HG03280 (cell line): ENCODE data around the gene ARRDC5.
"Not testable (repeated sequence)": the region's sequence is repeated elsewhere in the genome, so short reads cannot be mapped to it uniquely, and the experiment has no call there.

Experiments used
- ATAC-seq: cut with Tn5 transposase; IDR thresholded peaks from one replicate; pipeline ENCODE4 v1.9.1; 2021; ENCODE audit warnings: mild to moderate bottlenecking, moderate library complexity; ENCODE audit not compliant: unreplicated experiment

Gene ARRDC5

DNA sequence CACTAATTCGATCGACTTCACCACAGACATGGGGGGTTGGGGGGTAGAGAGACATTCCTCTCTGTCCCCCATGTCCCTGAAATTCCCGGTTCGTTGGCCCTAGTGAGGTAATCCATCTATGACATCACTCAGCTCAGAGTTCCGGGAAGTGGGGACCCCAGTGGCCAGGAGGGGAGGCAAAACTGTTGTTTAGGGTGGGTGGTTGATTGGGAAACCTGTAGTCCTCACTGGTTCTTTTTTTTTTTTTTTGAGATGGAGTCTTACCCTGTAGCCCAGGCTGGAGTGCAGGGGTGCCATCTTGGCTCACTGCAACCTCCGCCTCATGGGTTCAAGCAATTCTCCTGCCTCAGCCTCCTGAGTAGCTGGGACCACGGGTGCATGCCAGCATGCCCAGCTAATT is at the start of gene ARRDC5:
Gene ARRDC5, minus strand, starts transcription at position 101 of the 400 bp plus-strand sequence. Its CDS starts 71 bp downstream, at position 30.
- ATAC-seq = no peak

DNA sequence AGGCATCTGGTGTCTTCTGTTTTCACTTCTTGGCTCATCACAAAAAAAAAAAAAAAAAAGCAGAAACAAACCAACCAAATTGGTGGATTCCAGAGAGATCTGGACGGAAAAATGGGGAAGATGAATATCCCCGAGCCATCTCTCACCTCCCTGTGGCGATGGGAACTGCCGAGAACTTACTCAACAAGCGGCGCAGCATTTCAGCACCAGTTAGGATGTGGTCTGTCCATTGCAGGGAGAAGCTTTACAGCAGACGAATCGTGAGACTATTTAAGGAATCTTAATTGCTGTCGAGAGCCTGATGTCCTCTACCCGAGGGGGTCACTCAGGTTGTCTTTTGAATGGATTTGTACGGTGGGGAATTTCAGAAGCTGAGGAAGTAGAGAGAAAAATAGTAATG is 49.0 kb upstream of the ARRDC5 start:
- ATAC-seq = no peak

DNA sequence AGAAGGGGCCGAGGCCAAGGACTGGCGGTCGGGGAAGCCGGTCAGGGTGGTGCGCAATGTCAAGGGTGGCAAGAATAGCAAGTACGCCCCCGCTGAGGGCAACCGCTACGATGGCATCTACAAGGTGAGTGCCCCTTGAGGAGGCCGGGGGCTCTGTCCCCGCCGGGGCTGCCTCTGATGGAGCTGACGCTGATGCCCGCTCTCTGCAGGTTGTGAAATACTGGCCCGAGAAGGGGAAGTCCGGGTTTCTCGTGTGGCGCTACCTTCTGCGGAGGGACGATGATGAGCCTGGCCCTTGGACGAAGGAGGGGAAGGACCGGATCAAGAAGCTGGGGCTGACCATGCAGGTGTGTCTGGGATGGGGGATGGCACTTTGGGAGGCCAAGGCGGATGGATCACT is 48.0 kb upstream of the ARRDC5 start:
- ATAC-seq = not testable (repeated sequence)

DNA sequence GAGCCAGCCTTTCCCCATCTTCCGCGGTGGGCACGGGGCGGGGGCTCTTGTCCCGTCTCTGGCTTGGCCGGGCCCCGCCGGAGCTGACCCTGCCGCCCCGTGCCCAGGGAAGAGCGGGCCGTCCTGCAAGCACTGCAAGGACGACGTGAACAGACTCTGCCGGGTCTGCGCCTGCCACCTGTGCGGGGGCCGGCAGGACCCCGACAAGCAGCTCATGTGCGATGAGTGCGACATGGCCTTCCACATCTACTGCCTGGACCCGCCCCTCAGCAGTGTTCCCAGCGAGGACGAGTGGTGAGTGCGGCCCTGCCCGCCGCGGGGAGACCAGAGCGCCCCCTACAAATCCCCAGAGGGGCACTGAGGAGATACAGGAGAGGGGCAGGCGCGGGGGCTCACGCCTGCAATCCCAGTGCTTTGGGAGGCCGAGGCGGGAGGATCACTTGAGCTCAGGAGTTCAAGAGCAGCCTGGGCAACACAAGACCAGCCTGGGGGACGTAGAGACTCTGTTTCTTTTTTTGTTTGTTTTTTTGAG is 39.0 kb upstream of the ARRDC5 start:
- not testable (repeated sequence) for ATAC-seq

DNA sequence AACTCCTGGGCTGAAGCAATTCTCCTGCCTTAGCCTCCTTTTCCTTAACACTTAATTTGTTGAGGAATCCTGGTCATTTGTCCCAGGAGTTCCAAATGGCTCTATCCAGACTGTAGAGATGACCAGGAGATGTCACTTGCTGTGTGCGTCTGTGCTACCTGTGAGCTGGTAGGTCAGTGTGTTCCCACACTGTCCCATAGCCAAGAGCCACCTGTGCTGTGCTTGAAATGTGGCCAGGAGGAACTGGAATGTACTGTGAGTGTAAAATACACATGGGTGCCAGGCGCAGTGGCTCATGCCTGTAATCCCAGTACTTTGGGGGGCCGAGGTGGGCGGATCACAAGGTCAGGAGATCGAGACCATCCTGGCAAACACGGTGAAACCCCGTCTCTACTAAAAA is 36.8 kb upstream of the ARRDC5 start:
- no peak for ATAC-seq

DNA sequence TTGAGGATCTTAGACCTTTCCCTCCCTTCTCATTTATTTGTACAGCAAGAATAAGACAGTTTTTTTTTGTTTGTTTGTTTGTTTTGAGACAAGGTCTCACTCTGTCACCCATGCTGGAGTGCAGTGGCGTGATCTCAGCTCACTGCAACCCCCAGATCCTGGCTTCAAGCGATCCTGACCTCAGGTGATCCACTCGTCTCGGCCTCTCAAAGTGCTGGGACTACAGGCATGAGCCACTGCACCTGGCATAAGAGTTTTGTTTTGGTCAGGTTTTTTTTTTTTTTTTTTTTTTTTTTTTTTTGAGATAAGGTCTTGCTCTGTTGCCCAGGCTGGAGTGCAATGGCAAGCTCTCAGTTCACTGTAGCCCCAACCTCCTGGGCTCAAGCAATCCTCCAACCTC is 35.8 kb upstream of the ARRDC5 start:
- ATAC-seq = not testable (repeated sequence)

DNA sequence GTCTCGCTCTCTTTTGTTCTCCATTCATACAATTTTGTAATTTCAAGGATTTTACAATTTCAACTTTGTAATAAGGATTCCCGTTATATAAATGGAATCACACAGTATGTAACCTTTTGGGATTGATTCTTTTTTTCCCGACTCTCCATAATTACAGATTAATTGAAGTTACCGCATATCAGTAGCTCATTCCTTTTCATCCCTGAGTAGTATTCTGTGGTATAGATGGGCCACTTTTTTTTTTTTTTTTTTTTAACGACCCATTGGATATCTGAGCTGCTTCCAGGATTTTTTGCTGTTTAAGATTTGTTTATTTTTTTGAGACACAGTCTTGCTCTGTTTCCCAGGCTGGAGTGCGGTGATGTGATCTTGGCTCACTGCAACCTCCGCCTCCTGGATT is 34.4 kb upstream of the ARRDC5 start:
- ATAC-seq = no peak

DNA sequence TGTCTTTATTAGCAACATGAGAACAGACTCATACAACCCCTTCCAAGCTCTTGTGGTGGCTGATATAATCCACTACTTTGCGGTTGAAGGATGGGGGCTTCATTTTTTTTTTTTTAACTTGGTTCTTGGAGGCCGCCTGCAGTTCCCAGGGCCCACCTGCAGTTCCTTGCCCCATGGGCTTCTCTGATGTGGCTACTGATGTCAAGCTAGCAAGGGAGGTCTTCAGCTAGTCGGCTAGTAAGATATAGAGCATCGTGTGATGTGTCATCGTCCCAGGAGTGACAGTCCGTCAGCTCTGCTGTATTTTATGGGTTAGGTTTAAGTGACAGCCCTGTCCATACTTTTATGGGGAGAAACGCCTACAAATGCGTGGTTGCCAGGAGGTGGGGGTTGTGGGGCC is 32.7 kb upstream of the ARRDC5 start:
- no peak for ATAC-seq

DNA sequence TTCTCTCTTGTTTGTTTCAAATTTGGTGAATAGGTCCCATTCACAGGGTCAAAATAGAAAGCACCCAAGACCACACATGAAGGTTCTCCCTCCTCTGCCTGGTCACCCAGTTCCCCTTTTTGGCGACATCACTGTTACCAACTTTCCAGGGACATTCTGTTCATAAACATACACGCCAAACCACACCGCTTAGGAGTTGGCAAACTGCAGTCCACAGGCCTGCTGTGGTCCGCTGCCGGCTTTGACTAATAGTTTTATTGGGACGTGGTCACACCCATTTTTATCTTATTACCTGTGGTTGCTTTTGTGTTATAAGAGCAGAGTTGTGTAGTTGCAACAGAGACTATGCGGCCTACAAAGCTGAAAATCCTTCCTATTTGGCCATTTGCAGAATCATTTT is 30.8 kb upstream of the ARRDC5 start:
- ATAC-seq = no peak

DNA sequence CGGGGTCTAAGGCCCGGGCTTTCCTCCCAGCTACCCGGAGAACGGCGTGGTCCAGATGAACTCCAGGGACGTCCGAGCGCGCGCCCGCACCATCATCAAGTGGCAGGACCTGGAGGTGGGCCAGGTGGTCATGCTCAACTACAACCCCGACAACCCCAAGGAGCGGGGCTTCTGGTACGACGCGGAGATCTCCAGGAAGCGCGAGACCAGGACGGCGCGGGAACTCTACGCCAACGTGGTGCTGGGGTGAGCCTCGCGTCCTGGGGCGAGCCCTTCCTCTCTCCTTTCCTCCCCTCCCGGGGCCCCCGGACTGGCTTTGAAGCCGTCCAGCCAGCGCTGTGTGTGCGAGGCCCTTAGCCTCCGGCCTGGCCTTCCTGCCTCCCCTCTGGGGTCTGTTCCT is 30.0 kb upstream of the ARRDC5 start:
- ATAC-seq = no peak

DNA sequence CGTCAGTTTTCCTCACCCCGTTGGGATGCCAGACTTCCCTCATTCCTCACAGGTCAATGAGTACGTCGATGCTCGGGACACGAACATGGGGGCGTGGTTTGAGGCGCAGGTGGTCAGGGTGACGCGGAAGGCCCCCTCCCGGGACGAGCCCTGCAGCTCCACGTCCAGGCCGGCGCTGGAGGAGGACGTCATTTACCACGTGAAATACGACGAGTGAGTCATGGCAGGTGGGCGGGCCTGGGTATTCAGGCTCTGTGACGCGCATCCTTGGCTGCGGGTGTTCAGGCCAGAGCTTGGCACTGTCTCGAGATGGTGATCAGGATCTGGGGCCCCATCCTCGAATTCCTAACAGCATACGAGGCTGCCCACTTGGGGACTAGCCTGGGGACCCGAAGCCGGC is 28.0 kb upstream of the ARRDC5 start:
- ATAC-seq = no peak

DNA sequence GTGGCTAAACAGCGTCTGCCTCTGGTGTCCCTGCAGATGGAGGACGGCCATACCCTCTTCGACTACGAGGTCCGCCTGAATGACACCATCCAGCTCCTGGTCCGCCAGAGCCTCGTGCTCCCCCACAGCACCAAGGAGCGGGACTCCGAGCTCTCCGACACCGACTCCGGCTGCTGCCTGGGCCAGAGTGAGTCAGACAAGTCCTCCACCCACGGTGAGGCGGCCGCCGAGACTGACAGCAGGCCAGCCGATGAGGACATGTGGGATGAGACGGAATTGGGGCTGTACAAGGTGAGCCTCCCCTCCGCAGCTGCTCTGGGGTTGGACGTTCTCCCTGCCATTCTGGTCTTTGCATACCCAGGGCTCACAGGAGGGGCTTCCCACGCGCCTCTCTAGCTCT is 26.5 kb upstream of the ARRDC5 start:
- no peak for ATAC-seq

DNA sequence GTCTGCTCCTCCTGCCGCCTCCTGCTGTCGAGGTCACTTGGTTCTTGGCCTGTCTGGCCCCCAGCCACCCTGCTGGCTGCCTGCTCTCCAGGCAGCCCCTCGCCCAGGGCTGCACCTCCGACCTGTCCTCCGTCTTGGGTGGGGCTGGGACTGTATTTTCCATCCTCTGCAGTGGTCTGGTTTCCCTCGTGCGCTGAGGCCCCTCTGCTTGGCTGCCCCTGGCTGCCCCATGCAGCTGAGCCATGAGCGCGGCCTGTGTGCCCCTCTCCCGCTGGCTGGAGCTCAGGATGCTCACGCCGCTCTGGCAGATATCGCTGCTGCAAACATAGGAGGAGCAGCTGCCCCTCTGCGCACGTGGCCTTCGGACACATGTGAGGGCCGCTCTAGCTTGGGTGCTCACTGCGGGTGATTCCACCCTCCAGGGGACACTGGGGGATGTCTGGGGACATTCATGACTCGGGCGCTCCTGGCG is 20.6 kb upstream of the ARRDC5 start:
- ATAC-seq = no peak

DNA sequence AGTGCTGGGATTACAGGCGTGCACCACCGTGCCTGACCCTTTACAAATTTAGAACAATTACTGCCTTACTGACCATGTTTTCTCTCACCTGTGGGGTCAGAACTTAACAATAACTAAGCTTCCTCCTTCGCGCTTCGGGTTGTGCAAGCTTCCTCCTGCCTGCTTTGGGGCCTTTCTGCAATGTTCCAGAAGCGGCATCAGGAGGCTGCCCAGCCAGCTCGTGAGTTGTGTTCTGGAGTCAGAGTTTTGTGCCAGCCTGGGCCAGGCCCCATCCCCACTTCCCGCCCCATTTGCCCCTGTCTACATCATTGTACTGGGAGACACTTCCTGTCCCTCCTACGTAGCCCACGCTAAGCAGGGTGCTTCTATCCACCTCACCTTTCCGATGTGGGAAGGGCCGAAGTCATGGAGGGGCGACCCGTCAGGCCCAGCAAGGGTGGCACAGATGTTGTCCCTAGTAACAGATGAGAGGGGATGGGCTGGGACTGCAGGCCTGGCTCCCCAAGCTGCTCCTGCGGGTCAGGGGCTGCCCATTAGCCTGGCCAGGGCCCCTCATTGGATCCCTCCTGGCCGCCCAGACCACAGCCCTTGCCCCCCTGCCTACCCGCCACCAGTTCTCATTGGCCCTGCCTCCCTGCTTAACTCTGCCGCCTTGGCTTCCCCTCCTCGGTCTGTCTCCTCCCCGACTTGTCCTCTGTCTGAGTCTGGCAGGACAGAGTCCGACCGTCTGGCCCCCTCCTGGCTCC is 20.0 kb upstream of the ARRDC5 start:
- no peak for ATAC-seq

DNA sequence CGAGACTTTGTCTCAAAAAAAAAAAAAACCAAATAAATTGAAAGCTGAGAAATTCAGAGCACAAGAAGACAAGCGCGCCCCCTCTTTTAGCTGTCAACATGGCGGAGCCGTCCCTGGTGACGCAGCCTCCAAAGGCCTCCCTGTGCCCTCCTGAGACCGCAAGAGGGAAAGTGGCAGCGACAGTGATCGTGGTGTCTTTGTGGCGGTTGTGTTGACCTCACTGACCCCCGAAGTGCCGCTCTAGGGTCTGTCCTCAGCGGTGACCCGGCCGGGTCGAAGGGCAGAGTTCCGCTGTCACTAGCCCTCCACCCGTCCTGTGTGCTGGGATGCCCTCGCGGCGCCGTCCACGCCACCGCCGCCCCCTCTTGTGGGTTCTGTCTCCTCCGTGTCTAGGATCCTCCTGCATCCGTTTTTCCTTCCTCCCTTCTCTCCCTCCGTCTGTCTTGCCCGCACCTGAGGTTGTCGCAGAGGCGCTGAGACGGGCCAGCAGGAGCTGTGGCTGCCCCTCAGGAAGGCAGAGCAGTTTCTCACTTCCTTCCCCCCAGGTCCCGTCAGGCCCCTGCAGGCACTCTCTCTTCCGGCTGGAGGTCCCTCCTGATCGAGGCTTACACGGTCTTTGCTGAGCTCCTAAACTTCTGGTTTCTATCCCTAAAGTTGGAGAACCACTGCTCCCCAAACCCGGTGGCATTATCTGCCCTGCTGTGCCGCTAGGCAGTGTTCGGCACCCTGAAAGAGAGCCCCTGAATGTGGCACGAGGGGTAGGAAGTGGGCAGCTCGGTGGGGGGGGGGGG is 13.8 kb upstream of the ARRDC5 start:
- ATAC-seq = no peak

DNA sequence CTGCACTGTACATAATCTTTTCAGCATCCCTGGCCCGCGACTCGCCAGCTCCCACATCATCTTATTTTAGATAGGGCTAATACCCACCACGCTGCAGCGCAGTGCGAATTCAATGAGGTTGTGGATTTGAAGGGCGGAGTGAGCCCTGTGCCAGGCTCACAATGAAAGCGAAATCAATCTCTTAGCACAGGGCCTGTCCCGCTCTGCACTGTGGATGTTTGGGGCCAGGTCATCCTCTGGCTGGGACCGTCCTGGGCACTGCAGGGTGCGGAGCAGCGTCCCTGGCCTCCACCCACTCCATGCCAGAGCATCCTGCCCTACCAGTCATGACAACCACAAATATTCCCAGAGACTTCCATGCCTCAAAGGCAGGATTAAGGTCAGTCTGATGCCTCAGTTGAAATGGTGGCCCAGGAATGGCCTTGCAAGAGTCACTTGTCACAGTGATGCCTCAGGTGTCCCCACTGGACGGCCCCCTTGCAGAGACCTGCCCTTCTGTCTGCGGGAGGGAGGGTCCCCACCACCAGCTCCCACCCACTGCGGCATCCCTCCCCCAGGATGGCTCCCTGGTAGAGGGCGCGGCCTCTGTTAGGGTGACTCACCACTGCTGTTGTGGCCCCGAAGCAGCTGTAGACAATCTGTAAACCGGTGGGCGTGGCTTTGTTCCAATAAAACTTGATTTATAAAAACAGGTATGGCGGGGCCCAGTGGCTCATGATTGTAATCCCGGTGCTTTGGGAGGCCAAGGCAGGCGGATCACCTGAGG is 12.2 kb upstream of the ARRDC5 start:
- no peak for ATAC-seq

DNA sequence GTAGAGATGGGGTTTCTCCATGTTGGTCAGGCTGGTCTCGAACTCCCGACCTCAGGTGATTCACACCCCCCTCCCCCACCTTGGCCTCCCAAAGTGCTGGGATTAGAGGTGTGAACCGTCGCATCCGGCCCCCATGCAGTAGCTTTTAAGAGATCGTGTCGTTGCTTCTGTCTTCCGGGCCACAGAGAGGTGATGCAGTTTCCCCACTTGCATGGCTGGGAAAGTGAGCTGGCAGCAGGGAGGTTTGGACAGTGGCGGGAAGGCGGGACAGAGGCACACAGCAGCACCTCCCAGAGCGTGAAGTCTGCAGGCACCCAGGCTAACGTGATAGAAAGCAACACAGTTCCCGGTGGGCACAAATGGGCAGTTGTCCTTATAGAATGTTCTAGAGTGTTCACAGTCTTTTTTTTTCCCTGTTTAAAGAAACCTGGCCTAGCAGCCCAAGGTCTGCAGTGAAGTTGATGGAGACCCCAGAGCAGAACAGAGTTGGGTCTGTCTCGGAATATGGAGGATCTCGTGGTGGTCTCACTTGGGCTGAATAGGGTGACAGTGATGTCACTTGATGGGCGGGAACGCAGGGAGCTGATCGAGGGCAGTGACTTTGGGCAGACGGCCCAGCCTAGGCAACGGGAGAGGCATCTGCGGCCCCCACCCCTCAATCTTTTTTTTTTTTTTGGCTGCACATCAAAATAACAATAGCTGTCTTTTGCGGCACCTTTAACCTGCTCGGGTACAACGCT is 11.5 kb upstream of the ARRDC5 start:
- ATAC-seq = no peak

DNA sequence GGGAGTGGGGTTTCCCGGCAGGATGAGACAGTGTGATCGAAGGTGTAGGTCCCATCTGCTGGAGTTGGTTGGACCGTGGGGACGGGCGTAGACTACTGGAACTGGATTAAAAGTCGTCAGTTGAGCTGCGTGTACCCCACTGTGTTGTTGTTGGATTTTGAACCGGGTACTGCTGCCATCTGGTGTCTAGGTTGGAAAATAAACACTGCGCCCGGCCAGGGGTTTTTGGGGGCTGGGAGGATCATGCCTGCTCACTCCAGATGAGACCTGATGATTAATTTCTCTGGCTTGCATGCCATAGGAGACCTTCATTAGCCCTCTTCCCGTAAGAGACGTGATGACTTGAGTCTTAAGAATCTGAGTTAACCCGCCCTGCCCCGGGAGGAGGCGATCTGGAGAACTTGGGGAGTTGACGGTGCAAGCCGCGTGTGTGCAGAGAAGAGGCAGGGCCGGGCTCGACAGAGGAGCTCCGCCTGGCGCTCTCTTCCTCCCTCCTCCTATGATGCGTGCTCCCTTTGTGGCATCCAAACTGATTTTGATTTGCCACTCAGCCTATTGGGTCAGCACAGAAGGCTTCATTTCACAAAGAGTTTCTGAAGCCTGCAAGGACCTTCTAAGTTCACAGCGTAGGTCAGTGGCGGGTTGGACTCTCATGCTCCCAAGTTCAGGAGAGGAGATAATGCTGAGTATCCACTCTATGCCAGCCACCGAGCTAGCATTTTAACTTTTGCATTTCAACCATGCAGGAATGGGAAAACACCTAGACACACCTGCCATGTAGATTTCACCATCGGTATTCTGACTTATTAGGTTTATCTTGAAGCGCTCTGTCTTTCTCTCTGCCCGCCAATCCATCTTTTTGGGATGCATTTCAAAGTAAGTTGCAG is 9.3 kb upstream of the ARRDC5 start:
- no peak for ATAC-seq

DNA sequence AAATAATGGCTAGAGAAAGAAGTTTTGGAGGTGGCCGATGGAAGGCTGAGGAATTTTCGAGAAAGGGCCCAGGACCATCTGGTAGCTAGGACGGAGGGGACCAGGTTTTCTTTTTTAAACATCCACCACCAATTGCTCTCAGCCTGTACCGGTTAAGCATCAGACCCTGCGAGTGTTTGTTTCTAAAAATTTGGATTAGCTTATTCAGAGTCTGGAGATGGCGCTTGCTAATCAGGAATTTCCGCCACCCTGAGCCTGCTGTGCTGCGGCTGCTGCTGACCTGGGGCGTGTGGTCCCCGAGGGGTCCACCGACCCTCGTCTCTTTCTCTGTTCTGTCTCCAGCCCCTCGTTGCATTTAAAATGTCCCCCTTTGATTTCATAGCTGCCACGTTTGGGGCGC is 8.6 kb upstream of the ARRDC5 start:
- ATAC-seq = no peak
